ENCODE results near the gene KIRREL2.

The KIRREL2 gene

DNA sequence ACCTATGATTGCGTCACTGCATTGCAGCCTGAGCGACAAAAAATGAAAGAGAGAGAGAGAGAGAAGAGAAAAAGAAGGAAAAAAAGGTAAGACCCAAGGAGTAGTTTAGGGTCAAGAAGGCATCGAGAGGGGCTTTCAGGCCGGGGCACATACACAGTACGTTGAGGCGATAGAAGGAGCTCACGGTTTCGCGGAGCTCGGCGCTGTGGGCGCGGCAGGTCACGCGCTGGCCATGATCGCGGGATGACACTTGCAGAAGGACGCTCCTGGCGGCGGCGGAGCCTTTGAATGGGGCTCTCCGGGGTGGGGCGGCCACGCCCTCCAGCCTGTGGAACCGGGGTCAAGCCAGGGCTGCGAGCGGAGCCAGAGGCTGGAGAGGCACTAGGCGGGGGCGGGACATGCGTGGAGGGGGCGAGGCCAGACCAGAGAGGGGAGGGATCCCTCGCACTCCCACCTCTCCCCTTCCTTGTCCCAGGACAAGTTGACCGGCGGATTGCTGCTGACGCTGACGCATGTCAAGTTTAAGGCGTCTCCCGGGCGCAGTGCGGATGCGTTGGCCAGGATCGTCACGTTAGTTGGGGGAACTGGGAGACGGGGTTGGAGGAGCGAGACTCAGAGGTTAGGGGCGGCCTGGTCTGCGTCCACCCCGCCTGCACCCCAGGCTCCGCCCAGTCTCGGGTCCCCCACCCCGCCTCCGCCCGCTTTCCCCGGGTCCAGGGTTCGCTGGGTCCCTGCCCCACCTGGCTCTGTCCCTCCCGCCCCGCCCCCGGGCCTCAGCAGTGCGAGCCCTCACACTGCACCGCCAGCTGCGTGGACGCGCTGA is 11.3 kb upstream of the KIRREL2 start:
- peak; percentile 24 for DNase-seq (ENCODE audit: low spot score)

DNA sequence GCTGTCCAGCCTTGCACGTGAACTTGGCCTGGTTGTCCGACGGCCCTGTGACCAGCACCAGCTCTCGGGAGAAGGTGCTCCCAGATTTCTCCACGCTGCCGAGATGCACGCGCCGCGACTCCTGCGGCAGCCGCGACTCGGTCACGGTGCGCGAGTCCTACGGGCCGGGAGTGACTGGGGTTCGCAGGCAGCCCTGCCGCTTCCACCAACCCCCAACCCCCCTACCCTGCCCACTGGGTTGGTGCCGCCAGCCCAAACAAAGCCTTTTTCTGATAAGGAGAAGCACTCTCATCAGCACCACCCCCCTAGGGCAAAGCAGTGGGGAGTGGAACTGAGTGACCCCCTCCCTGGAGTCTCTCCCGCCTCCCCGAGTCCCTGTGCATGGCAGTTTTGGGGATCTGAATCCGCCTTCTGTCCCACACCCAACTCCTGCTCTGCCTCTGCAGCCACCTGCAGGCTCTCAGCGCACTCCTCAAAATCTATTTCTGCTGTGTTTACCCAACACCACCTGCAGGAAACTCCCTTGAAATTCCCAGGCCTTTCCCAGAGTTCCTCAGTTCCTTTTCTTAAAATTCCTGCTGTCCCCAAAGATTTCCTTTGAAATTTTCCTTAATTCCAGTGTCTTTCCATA is 10.6 kb upstream of the KIRREL2 start:
- no peak for DNase-seq (ENCODE audit: low spot score)

DNA sequence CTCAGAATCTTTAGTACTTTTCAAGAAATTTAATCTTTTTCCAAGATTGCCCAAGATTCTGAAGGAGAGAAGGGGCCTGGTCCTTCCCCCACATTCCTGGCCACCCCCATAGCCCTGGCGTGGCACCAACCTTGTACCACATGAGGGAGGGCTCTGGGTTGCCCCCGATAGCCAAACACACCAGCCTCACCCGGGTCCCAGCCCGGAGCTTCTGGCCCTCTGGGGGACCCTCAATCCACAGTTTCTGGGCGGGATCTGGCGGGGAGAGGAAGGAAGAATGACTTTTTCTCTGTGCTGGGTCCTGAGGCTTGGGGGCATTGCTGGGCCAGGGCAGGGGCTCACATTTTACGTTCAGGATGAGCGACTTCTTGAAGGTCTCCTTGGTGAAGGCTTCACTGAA is 8.8 kb upstream of the KIRREL2 start:
- DNase-seq (ENCODE audit: low spot score): no peak

DNA sequence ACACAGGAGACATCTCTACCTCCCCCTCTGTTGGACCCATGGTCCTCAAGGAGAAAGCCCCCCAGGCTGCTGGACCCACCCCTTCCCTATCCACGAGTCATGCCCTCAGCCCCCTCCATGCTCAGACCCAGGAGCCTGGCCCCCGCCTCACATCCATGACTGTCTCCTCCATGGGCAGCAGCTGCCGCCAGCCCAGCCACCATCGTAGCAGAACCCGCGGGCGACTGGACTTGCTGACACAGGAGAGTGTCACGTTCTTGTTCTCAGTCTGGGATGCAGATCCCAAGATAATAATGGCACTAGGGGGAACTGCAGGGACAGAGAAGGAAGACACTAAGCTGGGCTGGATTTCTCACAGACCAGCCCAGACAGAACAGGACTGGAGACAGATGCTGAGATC is 8.2 kb upstream of the KIRREL2 start:
- DNase-seq (ENCODE audit: low spot score): no peak

DNA sequence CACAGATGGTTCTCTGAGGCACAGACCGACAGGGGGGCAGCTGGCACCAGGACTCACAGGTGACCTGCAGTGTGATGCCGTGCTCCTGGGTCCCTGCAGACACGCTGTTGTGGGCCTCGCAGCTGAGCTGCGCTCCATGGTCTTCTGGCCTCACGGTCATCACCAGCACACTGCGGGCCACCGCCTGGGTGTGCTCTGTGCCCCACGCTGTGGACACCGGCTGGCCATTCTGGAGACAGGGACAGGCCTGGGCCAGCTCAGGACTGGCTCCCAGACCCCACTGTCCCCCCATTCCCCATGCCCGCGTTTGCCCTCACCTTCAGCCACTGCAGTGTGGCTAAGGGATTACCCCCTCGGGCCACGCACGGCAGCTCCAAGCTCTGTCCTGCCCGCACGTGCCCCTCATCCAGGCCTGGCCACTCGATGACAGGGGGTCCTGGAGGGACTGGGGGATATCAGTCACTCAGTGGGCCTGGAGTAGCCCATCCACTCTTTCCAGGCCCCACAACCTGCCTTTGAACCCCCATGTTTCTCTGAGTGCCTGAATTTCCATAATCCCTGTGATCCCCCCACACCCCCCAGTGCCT is 7.7 kb upstream of the KIRREL2 start:
- DNase-seq (ENCODE audit: low spot score): no peak

DNA sequence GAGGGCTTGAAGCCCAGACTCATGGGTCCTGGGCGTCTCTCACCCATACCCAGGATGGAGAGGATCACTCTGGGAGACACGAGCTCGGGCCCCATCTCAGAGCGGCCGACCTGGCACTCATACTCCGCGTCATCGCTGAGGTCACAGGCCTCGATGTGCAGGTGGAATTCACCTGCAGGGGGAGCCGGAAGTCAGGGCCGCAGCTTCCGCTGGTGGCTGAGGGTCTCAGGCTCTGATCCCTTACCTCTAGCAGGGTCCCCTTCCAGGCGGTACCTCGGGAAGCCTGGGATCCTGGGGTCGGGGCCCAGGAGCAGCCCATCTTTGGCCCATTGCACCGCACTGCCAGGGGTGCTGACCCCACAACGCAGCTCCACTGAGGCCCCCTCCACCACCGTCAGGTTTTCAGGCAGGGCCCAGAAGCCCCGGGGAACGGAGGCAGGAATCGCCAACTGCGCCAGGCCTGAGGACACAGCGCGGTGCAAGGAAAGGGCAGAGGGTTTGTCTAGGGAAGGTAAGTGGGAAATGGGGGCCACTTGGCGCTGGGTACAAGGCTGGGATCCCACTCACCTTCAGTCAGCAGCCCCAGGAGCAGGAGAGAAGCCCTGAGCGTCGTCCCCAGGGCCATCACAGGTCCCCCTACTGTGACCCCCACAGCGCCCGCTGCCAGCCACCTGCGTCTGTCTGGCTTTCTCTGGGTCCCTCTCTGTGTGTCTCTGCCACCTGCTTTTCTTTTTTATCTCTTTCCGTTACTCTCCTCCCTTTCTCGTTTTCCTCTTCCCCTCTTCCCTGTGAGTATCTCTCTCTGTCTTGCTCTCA is 5.3 kb upstream of the KIRREL2 start:
- DNase-seq (ENCODE audit: low spot score): no peak

DNA sequence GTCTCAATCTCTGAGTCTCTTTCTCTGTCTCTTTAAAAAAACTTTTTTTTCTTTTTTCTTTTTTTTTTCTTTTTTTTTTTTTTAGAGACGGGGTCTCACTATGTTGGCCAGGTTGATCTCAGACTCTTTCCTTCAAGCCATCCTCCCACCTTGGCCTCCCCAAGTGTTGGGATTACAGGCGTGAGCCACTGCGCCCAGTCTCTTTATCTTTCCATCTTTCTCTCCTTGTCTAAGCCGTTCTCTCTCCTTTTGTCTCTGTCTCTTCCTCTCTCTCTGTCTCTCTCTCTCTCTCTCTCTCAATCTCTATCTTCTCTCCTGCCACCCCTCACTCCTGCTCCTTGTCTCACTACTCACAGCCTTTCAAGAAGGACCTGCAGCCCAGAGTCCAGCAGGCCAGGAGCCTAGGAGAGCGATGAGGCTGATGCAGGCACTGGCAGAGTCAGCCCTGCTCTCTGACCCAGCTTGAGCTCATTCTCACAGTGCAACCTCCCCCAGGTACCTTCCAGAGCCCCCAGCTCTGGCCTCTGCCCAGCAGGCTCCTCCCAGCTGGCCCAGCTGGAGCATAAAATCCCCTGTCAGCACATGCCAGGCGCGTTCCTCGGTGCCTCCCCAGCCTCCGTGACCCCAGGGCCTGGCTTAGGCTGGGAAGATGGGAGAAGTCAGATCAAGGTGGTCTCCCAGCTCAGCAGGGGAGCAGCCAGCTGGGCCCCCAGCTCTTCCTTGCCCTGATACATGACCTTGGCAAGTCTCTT is 4.5 kb upstream of the KIRREL2 start, which contains the start of gene NPHS1:
TSS of gene NPHS1 (minus strand) at position 476 of the 752 bp plus-strand sequence. CDS start 667 bp downstream, outside the sequence.
- no peak for DNase-seq (ENCODE audit: low spot score)

DNA sequence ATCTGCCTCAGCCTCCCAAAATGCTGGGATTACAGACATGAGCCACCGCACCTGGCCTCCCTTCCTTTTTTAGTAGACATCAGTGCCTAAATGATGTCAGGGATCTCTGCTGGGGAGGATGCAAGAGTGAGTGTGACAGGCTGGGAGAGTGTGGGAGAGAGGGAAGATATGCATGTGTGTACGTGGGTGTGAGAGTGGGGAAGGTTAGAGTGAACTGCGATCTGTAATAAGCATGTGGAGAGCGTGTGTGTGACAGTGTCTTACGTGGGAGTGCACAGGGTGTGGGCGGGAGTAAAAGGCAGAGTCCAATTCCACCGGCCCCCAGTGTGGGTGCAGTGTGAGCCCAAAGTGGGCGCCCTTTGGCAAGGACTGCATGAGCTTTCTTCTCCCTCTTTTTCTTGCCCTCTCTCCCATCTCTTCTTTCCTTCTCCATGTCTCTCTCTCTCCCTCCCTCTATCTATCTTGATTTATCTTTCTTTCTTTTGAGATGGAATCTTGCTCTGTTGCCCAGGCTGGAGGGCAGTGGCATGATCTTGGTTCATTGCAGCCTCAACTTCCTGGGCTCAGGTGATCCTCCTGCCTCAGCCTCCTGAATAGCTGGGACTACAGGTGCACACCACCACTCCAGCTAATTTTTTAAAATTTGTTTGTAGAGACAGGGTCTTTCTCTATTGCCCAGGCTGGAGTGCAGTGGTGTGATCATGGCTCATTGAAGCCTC is 3.5 kb upstream of the KIRREL2 start:
- DNase-seq (ENCODE audit: low spot score): no peak

DNA sequence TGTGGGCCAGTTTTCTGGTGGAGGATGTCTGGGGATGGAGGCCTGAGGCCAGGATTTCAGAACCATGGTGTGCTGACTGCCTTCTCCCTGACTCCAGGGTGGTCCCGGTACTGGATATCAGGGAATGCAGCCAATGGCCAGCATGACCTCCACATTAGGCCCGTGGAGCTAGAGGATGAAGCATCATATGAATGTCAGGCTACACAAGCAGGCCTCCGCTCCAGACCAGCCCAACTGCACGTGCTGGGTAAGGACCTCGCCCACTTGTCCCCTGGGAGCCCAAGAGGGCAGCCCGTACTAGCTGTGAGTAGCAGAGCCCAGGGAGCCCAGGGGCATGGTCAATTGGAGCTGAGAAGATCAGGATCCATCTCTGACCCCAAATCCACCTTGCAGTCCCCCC is 1.6 kb downstream of the KIRREL2 start:
- no peak for DNase-seq (ENCODE audit: low spot score)

DNA sequence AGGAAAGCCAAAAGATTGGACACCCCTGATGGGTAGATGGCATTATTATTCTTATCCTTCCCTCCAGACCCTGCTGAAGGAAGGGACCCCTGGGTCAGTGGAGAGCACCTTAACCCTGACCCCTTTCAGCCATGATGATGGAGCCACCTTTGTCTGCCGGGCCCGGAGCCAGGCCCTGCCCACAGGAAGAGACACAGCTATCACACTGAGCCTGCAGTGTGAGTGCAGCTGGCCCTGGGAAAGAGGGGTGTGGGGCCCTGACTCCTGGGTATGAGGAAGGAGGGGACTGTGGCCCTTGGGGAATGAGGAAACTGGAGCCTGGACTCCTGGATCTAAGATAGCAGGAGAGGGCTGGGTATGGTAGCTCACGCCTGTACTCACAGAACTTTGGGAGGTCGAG is 2.7 kb downstream of the KIRREL2 start:
- DNase-seq (ENCODE audit: low spot score): no peak

DNA sequence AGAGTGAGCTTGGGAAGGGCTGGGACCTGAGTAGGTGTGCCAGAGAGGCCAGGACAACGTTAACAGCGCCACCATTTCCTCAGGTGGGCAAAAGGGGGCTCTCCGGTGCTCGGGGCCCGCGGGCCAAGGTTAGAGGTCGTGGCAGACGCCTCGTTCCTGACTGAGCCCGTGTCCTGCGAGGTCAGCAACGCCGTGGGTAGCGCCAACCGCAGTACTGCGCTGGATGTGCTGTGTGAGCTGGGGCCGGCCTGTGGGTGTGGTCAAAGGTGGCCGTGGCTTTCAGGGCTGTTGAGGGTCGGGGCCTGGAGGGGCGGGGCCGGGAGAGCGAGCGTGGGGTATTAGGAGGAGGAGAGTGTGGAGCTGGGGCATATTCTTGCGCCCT is 3.7 kb downstream of the KIRREL2 start:
- DNase-seq (ENCODE audit: low spot score): no peak

DNA sequence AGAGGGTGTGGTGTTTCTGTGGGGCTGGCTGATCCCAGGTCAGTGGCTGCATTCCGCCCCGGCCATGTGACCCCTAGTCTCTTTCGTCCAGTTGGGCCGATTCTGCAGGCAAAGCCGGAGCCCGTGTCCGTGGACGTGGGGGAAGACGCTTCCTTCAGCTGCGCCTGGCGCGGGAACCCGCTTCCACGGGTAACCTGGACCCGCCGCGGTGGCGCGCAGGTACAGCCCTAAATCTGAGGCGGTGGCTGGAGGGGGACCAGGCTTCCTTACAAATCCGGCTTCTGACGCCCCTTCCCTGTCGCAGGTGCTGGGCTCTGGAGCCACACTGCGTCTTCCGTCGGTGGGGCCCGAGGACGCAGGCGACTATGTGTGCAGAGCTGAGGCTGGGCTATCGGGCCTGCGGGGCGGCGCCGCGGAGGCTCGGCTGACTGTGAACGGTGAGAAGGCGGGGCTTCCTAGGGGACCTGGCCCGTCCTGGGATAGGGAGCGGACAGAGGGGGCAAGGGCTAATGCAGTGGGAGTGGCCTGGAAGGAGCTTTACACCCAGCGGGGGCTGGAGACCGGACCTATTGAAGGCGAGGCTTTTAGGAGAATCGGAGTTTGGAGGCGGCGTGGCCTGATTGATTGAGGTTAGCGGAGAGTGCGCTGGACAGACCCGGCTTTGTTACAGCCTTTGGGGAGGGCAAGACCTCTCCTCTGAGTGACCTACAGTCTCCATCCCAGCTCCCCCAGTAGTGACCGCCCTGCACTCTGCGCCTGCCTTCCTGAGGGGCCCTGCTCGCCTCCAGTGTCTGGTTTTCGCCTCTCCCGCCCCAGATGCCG is 4.3 kb downstream of the KIRREL2 start:
- no peak for DNase-seq (ENCODE audit: low spot score)

DNA sequence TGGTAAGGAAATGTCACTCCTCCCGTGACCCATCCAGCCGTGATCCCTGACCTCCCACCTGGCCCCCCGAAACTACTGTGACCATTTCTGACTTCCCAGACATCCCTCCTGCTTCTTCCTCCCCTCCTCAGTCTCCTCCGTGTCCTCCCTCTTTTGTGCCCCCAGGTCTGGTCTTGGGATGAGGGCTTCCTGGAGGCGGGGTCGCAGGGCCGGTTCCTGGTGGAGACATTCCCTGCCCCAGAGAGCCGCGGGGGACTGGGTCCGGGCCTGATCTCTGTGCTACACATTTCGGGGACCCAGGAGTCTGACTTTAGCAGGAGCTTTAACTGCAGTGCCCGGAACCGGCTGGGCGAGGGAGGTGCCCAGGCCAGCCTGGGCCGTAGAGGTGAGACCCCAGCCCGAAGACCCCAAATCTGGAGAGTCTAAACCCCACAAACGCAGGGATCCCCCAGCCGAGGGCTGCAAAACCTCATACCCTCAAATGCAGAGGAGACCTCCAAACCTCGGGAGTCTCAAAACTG is 5.0 kb downstream of the KIRREL2 start:
- DNase-seq (ENCODE audit: low spot score): no peak

DNA sequence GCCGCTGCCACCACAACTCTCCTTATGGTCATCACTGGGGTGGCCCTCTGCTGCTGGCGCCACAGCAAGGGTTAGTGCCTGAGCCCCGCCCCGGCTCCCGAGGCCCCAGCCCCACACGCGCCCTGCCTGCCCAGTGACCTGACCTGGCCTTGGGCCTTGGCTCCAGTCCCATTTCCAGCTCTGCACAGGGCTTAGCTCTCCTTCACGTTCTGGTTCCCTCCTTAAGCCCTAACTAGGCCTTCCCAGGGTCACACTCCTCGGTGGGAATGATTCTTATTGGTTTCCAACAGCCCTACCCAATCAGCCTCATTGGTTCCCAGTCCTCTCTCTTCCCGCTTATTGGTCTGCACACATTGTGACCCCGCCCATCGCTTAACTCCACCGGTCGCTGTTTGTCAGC is 5.8 kb downstream of the KIRREL2 start:
- DNase-seq (ENCODE audit: low spot score): no peak

DNA sequence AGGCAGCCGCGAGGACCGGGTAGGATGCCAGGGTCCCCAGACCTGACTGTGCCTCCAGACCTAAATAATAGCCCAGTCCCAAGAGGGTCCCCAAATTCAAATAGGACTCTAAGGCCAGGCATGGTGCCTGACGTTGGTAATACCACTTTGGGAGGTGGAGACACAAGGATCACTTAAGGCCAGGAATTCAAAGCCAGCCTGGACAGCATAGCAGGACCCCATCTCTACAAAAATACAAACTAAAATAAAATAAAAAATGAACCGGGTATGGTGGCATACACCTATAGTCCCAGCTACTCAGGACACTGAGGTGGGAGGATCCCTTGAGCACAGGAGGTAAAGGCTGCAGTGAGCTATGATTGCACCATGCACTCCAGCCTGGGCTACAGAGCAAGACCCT is 6.3 kb downstream of the KIRREL2 start:
- DNase-seq (ENCODE audit: low spot score): no peak

DNA sequence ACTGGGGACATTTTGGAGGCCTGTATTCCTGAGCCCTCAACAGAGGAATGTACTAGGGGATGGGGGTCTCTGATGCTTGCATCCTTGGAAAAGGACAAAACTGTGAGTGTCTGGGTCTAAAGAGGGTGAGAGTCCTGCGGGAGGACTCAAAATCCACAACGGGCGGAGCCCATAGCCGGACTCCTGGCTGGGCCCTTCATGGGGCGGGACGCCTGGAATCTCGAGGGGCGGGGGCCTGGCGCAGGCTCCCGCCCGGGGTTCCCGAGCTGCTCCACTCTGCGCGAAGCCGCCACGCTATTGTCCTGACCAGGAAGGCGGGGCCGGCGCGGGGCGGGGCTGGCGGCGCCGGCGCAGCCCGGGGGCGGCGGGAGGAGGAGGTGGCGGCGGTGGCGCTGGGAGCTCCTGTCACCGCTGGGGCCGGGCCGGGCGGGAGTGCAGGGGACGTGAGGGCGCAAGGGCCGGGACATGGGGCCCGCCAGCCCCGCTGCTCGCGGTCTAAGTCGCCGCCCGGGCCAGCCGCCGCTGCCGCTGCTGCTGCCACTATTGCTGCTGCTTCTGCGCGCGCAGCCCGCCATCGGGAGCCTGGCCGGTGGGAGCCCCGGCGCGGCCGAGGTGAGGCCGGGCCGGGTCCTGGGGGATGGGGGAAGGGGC is 11.6 kb downstream of the KIRREL2 start, which contains the start of gene APLP1:
TSS of gene APLP1 (plus strand) at position 403 of the 651 bp plus-strand sequence. CDS start at position 466, 63 bp downstream.
- DNase-seq (ENCODE audit: low spot score): peak; percentile 91

DNA sequence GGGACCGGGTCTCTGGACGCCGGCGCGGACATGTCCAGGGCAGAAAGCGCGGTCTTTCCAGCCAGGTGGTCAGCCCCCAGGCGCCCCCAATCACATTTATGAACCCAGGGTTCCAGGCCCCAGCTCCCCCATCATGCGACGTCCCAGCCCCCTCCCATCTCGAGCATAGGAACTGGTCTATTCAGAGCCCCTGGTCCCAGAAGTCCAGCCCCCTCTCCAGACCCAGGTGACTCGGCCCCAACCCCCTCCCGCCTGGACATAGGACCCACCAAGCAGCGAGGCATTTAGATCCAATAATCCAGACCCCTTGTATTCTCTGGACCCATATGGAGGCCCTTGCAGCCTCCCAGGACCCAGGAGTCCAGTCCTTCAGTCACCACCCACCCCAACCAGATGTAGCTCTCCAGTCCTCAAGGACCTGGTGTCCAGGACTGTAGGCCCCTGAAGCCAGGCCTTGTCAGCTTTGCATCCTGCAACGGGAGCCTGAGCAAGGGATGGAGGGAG is 12.2 kb downstream of the KIRREL2 start:
- DNase-seq (ENCODE audit: low spot score): no peak

DNA sequence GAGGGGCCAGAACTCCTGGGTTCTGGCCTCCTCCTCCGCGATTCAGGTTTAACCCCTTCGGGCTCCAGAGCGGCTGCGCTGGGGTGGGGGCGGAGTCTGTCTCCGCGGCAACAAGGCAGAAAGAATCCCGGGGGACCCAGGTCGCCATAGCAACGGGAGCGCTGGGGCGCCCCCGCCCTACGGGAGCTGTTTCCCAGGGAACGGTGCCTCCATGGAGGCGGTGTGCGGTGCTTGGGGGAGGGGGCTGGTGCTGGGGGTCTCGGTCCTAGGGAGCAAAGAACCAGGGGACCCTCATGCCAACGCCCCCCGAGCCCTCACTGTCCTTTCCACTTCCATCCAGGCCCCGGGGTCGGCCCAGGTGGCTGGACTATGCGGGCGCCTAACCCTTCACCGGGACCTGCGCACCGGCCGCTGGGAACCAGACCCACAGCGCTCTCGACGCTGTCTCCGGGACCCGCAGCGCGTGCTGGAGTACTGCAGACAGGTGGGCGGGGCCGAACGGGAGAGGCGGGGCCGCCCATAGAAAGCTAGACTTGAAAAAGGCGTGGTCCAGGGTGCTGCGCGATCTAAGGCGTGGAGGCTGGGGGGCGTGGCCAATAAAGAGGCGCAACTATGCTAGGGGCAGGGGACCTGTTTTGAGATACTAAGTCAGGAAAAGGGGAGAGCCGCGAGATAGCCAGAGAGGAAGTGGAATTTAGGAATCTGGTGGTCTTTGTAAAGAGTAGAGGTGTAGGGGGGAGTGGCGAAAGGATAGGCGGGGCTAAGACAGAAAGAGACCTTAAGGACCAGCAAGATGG is 12.8 kb downstream of the KIRREL2 start:
- peak; percentile 79 for DNase-seq (ENCODE audit: low spot score)
